Adrenal gland (tissue), 12 donors: Measurements from ENCODE around the gene SPART. TPM values are rescaled to one million over a fixed set of nuclear protein-coding genes. Genes with fewer than 3 reads are reported as not detected.
"Not testable (repeated sequence)": the region's sequence is repeated elsewhere in the genome, so short reads cannot be mapped to it uniquely, and the experiment has no call there.

Source experiments
- DNase-seq, 7 donors: peaks; one replicate each; pipeline ENCODE4 v3.0.0-alpha.2; 2019 to 2020
- H3K27ac ChIP-seq, 5 donors: fragments of 200-600 bp; sonication (generic) in 4 of 5; 1 replicate in 3 of 5; 2 replicates in 2 of 5; pipeline versions ENCODE4 v1.5.1 to v1.8.0; 2016 to 2020; ENCODE audit warnings: mild to moderate bottlenecking in 1 of 5
- H3K27me3 ChIP-seq: fragments of 200-600 bp; 2 replicates; pipeline ENCODE4 v1.8.0; 2021
- H3K36me3 ChIP-seq, 2 donors: fragments of 200-600 bp; replicated peaks in 1 of 2; 1 replicate in 1 of 2; 2 replicates in 1 of 2; pipeline versions ENCODE4 v1.5.1 to v1.8.0; 2018 to 2022
- H3K4me1 ChIP-seq, 2 donors: fragments of 200-600 bp; replicated peaks in 1 of 2; 1 replicate in 1 of 2; 2 replicates in 1 of 2; pipeline versions ENCODE4 v1.5.1 to v1.8.0; 2018 to 2021
- H3K4me3 ChIP-seq, 4 donors: fragments of 200-600 bp; sonication (generic) in 3 of 4; one replicate each; pipeline ENCODE4 v1.5.1; 2016 to 2018
- H3K9me3 ChIP-seq, 3 donors: fragments of 200-600 bp; sonication (generic) in 1 of 3; replicated peaks in 1 of 3; 1 replicate in 2 of 3; 2 replicates in 1 of 3; pipeline versions ENCODE4 v1.5.1 to v1.8.0; 2016 to 2021
- POLR2A ChIP-seq, 2 donors: fragments of 450-650 bp; IDR thresholded peaks; one replicate each; pipeline ENCODE4 v1.6.1; 2017; ENCODE audit warnings: antibody characterized with exemption in 2 of 2, mild to moderate bottlenecking in 2 of 2, moderate library complexity in 1 of 2
- WGBS, 4 donors: extraction: QIAGEN DNeasy Blood & Tissue Kit in 2 of 4; methylation state at CpG; one replicate each; pipeline versions ENCODE4 v1.1.5 to v1.1.7; 2013 to 2017; 5-methylcytosine and 5-hydroxymethylcytosine counted together
- intact Hi-C, 2 donors: fragments of 100-400 bp; cut with DNase I; formaldehyde crosslinking; loops; one replicate each; pipeline versions ENCODE4 v1.14.1 to v1.15.0; 2022 to 2023
- polyA plus RNA-seq, 3 donors: library from polyadenylated mRNA; stranded (reverse); fragments of 200-250 nt in 2 of 3; fragments of 350-450 nt in 1 of 3; fragmentation: Illumina TruSeq in 1 of 3; extraction: RNeasy Lipid Tissue Mini Kit (QIAGEN cat#74804) in 1 of 3; gene quantifications; one replicate each; pipeline ENCODE4 v1.2.3, GENCODE V29; 2013 to 2014
- total RNA-seq, 9 donors: library from RNA; depleted of rRNA in 4 of 9; stranded (reverse); fragments of >200 nt in 4 of 9; fragments of 120-200 nt in 1 of 9; fragmentation: NEBNext Ultra II Directional in 1 of 9; extraction: Animal tissue kit (Norgen Biotek cat#: 25700) in 1 of 9; gene quantifications; one replicate each; pipeline versions ENCODE4 v1.1.0 to v1.2.4, GENCODE V29; 2013 to 2023
- TF ChIP-seq, protein P1 (sequence below), 6 experiments: fragments of 450-650 bp in 4 of 6; fragments of 200-600 bp in 2 of 6; sonication (generic) in 1 of 6; IDR thresholded peaks; 1 replicate in 5 of 6; 2 replicates in 1 of 6; pipeline versions ENCODE4 v1.5.1 to v1.8.0; 2016 to 2021; ENCODE audit warnings: antibody characterized with exemption in 6 of 6, mild to moderate bottlenecking in 2 of 6, moderate library complexity in 1 of 6
- donor health status: healthy with polysubstance abuse.
- donor health status: Bipolar disorder and iron deficiency.
- donor health status: DM: yes; HTN: yes; CAD: no.
- donor health status: DM: no; HTN: no; CAD: no.
- donor health status: DM: no; HTN: no; CAD: no.
- donor health status: DM: yes; HTN: yes; CAD: no.

SPART gene
- total and polyA plus RNA-seq, 12 donors = 29.2 to 314 (median 92.0) TPM

DNA sequence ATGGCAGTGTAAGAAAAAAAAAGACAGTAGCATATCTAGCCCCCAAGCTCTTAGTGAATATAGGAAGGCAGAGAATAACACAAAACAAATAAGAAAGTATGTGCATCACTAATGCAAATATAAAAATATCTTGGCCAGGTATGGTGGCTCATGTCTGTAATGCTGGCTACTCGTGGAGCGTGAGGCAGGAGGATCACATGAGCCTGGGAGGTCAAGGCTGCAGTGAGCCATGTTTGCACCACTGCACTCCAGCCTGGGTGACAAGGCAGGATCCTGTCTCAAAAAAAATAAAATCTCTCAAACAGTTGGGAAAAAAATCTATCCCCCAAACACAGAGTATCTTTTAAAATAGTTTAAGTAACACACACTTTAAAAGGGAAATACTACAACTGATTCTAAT, 17.4 kb downstream of the SPART start:
- peaks cover 15 to 42% of the 10 kb centered on the region in 2 donors for H3K4me1 ChIP-seq
- H3K9me3 ChIP-seq = no peaks in the 10 kb centered on the region
- peaks cover 0 to 63% of the 10 kb centered on the region in 2 donors for H3K36me3 ChIP-seq
- intact Hi-C loops = no loop called here
- DNase-seq = peak in 4 of 7 donors; percentile 25 to 63 (median 44)
- whole genome bisulfite sequencing, 4 donors = 36 to 63% (median 48%) methylated on average over 2 of the region's 2 CpGs
- H3K27ac ChIP-seq = peak overlapping the region in 2 of 5 donors; percentile 22 to 31
- H3K27me3 ChIP-seq = no peaks in the 10 kb centered on the region
- TF ChIP-seq, protein P1, sequence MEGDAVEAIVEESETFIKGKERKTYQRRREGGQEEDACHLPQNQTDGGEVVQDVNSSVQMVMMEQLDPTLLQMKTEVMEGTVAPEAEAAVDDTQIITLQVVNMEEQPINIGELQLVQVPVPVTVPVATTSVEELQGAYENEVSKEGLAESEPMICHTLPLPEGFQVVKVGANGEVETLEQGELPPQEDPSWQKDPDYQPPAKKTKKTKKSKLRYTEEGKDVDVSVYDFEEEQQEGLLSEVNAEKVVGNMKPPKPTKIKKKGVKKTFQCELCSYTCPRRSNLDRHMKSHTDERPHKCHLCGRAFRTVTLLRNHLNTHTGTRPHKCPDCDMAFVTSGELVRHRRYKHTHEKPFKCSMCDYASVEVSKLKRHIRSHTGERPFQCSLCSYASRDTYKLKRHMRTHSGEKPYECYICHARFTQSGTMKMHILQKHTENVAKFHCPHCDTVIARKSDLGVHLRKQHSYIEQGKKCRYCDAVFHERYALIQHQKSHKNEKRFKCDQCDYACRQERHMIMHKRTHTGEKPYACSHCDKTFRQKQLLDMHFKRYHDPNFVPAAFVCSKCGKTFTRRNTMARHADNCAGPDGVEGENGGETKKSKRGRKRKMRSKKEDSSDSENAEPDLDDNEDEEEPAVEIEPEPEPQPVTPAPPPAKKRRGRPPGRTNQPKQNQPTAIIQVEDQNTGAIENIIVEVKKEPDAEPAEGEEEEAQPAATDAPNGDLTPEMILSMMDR (IDR thresholded peaks at IDR 0.05) = no peak
- no peak for TF ChIP-seq POLR2A (IDR thresholded peaks at IDR 0.05)
- no peak overlapping the region for H3K4me3 ChIP-seq

DNA sequence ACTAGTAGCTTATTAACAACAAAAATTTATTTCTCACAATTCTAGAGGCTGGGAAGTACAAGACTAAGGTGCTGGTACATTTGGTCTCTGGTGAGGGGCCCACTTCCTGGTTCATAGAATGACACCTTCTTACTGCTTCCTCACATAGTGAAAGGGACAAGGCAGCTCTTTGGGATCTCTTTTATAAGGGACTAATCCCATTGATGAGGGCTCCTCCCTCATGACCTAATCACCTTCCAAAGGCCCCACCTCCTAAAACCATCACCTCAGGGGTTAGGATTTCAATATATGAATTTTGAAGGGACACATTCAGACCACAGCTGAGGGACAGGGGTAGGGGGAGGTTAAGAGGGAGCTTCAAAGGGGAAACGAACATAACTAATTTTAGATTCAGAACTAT, 20.3 kb downstream of the SPART start:
- no peak for DNase-seq
- Histone ChIP-seq H3K27me3 (no peaks in the 10 kb centered on the region), H3K4me1 (peaks cover 11 to 15% of the 10 kb centered on the region in 2 donors), H3K36me3 (peaks cover 0 to 78% of the 10 kb centered on the region in 2 donors), H3K27ac (no peak overlapping the region), H3K9me3 (no peaks in the 10 kb centered on the region), H3K4me3 (no peak overlapping the region)
- intact Hi-C loops = no loop called here
- TF ChIP-seq POLR2A (IDR thresholded peaks at IDR 0.05) = no peak
- TF ChIP-seq, protein P1 (IDR thresholded peaks at IDR 0.05) = no peak
- WGBS, 4 donors = 83 to 95% (median 90%) methylated on average over 1 of the region's 1 CpG

DNA sequence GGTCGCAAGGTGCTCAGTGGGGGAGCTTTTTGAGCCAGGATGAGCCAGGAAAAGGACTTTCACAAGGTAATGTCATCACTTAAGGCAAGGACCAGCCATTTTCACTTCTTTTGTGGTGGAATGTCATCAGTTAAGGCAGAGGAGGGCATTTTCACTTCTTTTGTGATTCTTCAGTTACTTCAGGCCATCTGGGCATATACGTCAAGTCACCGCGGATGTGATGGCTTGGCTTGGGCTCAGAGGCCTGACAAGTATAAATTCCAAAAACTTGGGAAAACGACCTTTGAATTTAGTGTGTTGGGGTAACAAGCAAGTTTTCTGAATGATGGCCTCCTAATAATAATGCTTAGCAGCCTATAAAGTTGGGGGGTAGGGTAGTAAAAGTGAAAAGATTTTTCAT, 21.3 kb downstream of the SPART start:
- DNase-seq, H3K9me3 ChIP-seq, H3K27ac ChIP-seq, intact Hi-C loops, H3K27me3 ChIP-seq, H3K4me3 ChIP-seq: not testable (repeated sequence)
- H3K4me1 ChIP-seq = peaks cover 9 to 10% of the 10 kb centered on the region in 2 donors
- peaks cover 0 to 67% of the 10 kb centered on the region in 2 donors for H3K36me3 ChIP-seq
- 81 to 94% (median 85%) methylated on average over 5 of the region's 5 CpGs for WGBS, 4 donors

DNA sequence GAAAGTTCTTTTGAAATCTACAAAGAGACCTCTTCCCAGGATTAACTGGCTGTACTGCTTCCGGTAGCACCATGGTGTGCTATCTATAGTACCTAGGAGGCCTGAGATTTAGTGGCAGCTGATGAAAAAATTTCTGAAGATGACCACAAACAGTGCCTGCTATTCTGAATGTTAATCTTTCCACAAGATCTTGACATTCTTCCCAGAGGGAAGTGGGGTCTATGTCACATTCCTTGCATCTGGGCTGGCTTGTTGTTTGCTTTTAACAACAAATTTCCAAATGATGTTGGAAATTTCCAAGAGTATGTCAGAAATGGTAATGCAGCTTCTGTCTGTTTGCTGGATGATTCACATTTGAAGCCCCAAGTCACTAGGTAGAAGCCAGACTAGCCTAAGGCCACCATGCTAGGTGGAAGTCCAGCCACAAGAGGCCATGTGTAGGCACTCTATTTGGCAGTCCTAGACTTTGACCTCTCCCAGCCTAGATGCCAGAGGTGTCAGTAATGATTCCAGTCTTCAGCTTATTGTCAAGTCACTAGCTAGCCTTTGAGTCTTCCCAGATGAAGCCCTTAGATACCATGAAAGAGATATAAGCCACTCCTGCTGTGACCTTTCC, 22.1 kb downstream of the SPART start:
- peaks cover 0 to 65% of the 10 kb centered on the region in 2 donors for H3K36me3 ChIP-seq
- intact Hi-C loops = no loop called here
- no peak overlapping the region for H3K27ac ChIP-seq
- H3K4me1 ChIP-seq = peaks cover 1 to 2% of the 10 kb centered on the region in 2 donors
- no peaks in the 10 kb centered on the region for H3K27me3 ChIP-seq
- H3K4me3 ChIP-seq = no peak overlapping the region
- no peaks in the 10 kb centered on the region for H3K9me3 ChIP-seq
- DNase-seq = no peak
- 90 to 100% (median 95%) methylated on average over 1 of the region's 1 CpG for WGBS, 4 donors
- TF ChIP-seq POLR2A (IDR thresholded peaks at IDR 0.05) = no peak
- TF ChIP-seq, protein P1 (IDR thresholded peaks at IDR 0.05) = no peak

DNA sequence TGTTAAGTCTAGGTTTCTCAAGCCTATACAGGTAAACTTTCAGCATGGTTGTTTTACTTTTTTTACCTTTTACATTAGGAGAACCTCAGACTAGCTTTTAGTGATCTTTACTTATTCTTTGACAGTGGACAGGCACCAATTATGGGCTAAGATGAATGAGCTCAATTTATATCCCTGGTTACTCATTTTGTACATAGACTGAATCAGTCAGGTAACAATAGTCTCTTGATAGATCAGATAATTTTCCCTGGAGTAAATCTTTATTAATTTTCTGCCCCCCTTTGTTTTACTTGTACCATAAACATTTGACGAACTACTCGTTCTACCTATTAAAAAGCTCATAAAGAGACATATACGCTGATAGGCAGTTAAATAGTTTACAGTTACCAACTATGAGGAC, 22.8 kb downstream of the SPART start:
- Histone ChIP-seq H3K4me3 (no peak overlapping the region), H3K4me1 (no peaks in the 10 kb centered on the region), H3K27ac (no peak overlapping the region), H3K36me3 (peaks cover 0 to 59% of the 10 kb centered on the region in 2 donors), H3K9me3 (no peaks in the 10 kb centered on the region), H3K27me3 (no peaks in the 10 kb centered on the region)
- WGBS, 4 donors = 93 to 97% (median 95%) methylated on average over 3 of the region's 3 CpGs
- DNase-seq = no peak
- intact Hi-C loops = no loop called here
- TF ChIP-seq, protein P1 (IDR thresholded peaks at IDR 0.05) = no peak
- no peak for TF ChIP-seq POLR2A (IDR thresholded peaks at IDR 0.05)

DNA sequence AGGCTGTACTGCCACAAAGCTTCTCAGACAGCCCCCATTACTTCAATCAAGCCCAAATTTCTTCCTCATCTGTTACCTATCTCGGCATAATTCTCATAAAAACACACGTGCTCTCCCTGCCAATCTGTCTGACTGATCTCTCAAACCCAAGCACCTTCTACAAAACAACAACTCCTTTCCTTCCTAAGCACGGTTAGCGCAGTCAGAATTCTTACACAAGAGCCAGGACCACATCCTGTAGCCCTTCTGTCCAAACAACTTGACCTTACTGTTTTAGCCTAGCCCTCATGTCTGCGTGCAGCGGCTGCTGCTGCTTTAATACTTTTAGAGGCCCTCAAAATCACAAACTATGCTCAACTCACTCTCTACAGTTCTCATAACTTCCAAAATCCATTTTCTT, 26.4 kb downstream of the SPART start:
- H3K36me3 ChIP-seq = peaks cover 0 to 31% of the 10 kb centered on the region in 2 donors
- H3K9me3 ChIP-seq, DNase-seq, H3K4me1 ChIP-seq, H3K27me3 ChIP-seq, H3K4me3 ChIP-seq, intact Hi-C loops, H3K27ac ChIP-seq: not testable (repeated sequence)
- 63 to 81% (median 71%) methylated on average over 6 of the region's 6 CpGs for WGBS, 4 donors
